Neural cell (in vitro differentiated cells): ENCODE results near the gene GPR62.

Experiments
- CTCF ChIP-seq: fragments of 450-650 bp; IDR thresholded peaks from 2 replicates; pipeline ENCODE4 v1.5.1; 2014; ENCODE audit warnings: antibody characterized with exemption, mild to moderate bottlenecking, moderate library complexity; ENCODE audit not compliant: poor library complexity, severe bottlenecking
- REST ChIP-seq: IDR thresholded peaks from 2 replicates; pipeline ENCODE4 v1.6.1; 2012; ENCODE audit warnings: borderline replicate concordance
- SMC3 ChIP-seq: fragments of 450-650 bp; conservative IDR thresholded peaks from 2 replicates; pipeline ENCODE4 v1.6.1; 2014; ENCODE audit warnings: antibody characterized with exemption, mild to moderate bottlenecking, moderate library complexity; ENCODE audit not compliant: poor library complexity

GRCh38 chr3:52004906-52005395 lies 49.8 kb downstream of the GPR62 start:
- TF ChIP-seq SMC3 (no peak), CTCF (no peak), REST (no peak)
